NCI-H345 treated with DMSO at 0.1 percent for 48 hours (cell line): ENCODE results near the gene CYTH3.
"Not testable (repeated sequence)": the region's sequence is repeated elsewhere in the genome, so short reads cannot be mapped to it uniquely, and the experiment has no call there.

Source experiments
- DNase-seq: peaks from one replicate; lab custom pipeline; 2025; ENCODE audit not compliant: unreplicated experiment; lab: John Stamatoyannopoulos, UW

CYTH3 gene

GRCh38 chr7:6232534-6232933, 39.9 kb downstream of the CYTH3 start:
- no peak for DNase-seq

- no peak for DNase-seq
Measured at GRCh38 chr7:6232116-6232515, 40.3 kb downstream of the CYTH3 start.

GRCh38 chr7:6231184-6231583, 41.2 kb downstream of the CYTH3 start:
- DNase-seq = no peak

DNA sequence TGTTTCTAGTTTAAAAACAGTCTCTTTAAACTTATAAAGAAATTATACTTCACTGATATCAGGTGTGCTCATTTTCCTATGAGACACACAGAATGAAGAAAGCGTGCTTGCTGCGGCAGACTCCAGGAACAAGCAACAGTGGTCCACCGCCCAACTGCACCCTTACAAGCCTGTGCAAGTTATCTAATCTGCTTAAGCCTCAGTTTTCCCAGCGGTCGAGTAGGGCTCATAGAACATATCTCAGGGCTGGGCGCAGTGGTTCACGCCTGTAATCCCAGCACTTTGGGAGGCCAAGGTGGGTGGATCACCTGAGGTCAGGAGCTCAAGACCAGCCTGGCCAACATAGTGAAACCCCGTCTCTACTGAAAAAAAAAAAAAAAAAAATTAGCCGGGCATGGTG, 43.1 kb downstream of the CYTH3 start:
- not testable (repeated sequence) for DNase-seq

- no peak for DNase-seq
Measured at GRCh38 chr7:6228361-6229229, 43.8 kb downstream of the CYTH3 start.

DNA sequence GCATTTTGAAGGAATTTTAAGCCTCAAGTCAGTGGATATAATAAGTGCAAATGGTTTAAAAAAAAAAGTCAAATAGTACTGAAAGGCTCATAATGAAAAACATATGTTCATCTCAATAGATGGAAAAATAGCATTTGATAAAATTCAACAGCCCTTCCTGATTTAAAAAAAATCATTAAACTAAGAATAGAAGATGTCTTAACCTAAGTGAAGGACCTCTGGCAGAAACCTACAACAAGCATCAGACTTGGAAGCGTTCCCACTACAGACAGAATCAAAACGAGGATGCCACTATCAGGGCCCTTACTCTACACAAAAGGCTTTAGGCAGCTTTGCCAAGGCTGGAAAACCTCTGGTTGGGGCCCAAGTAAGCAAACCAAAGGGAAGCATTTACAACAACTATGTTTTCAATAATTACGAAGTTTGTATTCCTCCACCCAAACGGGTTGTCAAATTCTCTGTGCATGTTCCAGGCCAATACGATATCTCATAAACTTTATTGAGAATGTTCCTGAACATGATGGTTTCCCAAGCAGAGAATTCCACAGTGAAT, 45.1 kb downstream of the CYTH3 start:
- no peak for DNase-seq

GRCh38 chr7:6226194-6226799, 46.1 kb downstream of the CYTH3 start:
- DNase-seq = no peak

- not testable (repeated sequence) for DNase-seq
Measured at GRCh38 chr7:6223411-6223810, 49.0 kb downstream of the CYTH3 start.

- DNase-seq = not testable (repeated sequence)
Measured at GRCh38 chr7:6223010-6223409, 49.4 kb downstream of the CYTH3 start.

GRCh38 chr7:6221340-6222319, 50.8 kb downstream of the CYTH3 start:
- DNase-seq = no peak

GRCh38 chr7:6218329-6218728, 54.1 kb downstream of the CYTH3 start:
- DNase-seq = no peak

DNA sequence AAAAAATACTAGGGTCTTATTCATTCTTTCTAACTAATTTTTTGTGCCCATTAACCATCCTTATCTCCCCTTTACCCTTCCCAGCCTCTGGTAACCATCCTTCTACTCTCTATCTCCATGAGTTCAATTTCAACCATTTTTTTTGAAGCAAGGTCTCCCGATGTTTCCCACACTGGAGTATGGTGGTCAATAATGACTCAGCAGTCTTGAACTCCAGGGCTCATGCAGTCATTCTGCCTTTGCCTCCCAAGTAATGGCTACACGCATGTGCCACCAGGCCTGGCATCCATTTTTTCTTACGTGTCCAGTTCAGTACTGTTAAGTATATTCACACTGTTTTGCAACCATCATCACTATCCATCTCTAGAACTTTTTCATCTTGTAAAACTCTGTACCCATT, 60.4 kb downstream of the CYTH3 start:
- no peak for DNase-seq

DNA sequence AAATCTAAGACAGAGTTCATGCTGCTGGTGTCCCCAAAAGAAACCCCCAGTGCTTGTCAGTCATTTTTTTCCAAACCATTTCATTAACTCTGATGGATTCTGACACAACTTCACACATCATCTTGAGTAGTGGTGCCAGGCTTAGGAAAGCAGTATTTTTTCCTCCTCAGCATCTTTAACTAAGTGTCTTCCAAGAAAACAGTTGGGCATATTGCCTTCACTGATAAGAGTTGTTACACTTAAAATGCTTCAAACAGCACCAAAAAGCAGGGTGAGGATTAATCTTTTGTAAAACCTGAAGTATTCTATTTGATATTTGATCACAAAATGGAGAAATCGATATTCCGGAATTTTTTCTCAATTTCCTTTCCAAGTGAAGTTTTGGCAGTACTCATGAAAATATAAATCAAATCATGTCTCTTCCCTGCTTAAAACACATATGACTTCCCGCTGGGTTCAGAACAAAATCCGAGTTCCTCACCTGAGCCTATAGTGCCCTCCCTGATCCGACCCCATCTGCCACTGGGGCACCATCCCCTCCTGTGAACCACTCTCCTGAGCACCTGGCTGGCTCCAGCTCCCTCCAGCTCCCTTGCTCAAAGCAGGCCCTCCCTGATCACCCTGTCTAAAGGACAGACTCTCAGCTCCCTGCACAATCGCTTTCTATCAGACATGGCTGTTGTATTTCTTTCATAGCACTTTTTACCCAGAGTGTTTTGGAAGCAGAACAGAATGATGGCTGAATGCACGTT, 61.6 kb downstream of the CYTH3 start:
- no peak for DNase-seq

- no peak for DNase-seq
Measured at GRCh38 chr7:6209340-6209739, 63.1 kb downstream of the CYTH3 start.

DNA sequence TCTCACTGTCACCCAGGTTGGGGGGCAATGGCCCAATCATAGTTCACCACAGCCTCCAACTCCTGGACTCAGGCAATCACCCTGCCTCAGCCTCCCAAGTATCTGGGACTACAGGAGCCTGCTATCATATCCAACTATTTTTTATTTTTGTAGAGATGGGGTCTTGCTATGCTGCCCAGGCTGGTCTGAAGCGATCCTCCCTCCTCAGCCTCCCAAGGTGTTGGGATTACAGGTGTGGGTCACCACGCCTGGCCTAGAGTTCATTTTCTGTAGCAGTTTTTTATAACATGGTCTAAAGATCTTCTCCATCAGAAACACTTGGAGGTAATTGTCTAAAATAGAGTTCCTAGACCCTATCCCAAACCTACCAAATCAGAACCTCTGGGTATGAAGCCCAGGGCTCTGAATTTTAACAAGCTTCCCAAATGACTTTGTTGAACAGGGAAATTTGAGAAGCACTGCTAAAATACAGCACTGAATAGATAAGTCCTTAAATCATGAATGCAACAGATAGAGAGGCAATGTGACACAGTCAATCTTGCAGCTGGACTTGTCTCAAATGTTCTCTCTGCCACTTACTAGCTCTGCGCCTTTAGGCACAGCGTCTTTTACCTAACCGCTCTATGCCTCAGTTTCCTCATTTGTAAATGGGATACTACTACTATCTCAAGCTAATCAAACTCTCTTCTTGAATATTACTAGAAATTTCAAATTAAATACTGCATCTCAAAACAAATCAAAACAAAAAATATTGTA, 63.7 kb downstream of the CYTH3 start:
- DNase-seq = no peak

- no peak for DNase-seq
Measured at GRCh38 chr7:6205971-6206660, 66.3 kb downstream of the CYTH3 start.

DNA sequence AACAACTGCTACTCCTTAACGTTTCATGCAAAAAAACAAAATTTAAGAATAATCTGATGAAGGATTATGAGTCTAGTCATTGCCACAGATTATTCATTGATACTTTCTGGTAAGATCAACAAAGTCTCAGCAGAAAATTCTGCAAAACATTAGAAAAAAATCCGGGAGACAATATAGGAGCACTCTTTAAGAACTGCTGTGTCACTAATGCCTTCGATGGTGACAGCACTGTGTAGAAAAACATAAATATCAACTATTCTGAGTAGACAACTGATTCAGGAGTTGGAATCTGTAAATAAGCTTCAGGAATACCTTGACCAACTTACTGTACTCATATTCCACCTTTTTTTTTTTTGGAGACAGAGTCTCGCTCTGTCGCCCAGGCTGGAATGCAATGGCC, 69.0 kb downstream of the CYTH3 start:
- DNase-seq = no peak

DNA sequence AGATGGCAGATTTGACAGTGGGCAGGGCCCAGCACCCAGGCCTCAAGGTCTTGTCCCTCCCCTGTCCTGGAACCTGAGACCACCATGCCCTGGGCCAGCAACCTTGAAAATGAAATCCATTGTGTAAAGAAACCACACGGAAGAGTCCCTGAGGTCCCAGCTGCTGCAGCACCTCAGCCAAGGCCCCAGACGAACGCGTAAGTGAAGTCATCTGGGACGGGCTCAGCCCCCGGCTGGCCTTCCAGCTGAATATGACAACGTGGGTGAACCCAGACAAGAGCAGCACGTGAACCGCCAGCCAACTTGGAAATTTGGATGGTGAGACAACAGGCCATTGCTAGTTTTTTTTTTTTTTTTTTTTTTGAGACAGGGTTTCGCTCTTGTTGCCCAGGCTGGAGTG, 70.3 kb downstream of the CYTH3 start:
- no peak for DNase-seq

DNA sequence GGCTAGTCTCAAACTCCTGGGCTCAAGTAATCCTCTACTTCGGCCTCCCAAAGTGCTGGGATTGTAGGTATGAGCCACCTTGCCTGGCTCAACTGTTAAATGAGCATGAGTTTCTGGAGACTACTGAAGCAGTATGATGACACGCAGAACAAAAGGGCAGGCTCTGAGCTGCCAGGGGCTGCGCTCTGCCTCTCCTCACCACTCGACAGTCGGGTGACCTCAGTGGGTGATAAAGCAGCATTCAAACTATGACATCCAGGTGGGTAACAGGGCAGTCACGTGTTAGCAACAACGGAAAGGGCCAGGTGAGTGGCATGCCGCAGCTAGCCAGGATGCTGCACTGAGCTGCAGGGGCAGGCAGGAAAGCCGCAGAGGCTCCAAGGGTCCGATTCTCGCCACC, 71.5 kb downstream of the CYTH3 start:
- no peak for DNase-seq
